Activated CD4-positive, alpha-beta T cell treated with anti-CD3 and anti-CD28 coated beads, Interleukin-2, Interleukin-4, amounts not matched to agents 100 ng/mL and 50 ng/mL, durations not matched to agents 16 hours and 8 hours (primary cell): ENCODE measurements around the gene ZNF25.
"Not testable (repeated sequence)": the region's sequence is repeated elsewhere in the genome, so short reads cannot be mapped to it uniquely, and the experiment has no call there.

Experiments
- DNase-seq: peaks from one replicate; pipeline ENCODE4 v3.0.0-alpha.2; 2020; ENCODE audit warnings: low spot score

The ZNF25 gene

DNA sequence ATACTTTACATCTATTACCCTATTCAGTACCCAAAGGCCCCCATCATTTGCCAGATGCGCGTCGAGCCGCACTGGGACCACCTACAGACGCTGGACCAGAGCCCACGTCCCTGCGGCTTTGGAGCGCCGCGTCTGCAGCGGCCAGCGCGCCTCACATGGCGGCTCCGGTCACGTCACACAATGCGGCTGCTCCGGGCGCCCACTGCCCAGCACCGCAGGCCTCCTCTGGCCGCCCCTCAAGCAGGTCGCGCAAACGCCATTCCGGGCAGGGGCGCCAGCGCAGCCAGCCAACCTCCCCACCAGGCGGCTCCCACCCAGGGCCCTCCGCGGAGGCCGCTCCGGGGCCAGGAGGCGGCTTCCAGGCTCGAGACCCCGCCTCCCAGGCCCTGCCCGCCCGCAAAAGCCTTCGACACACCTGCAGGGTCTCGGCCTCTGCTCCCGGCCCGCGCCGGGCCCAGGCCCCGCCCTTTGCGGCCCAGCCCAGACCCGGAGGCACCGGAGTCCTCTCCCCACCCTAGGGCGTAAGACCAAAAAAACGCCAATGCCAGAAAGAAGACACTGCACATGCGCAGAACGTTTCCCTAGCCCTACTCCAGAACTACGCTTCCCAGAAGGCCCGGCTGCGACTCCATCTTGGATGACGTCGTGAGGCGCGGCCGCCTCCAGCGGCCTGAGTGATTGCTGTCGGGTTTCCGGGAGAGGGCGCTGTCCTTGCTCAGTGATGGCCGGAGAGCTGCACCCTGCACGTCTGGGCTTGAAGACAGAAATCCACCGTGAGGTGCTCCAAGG is at the start of gene ZNF25:
Gene ZNF25, minus strand, starts transcription at position 557 of the 789 bp plus-strand sequence. CDS start 4,925 bp downstream, outside the sequence.
- peak; percentile 99 for DNase-seq

- DNase-seq: no peak
Measured at GRCh38 chr10:38025283-38025682, 48.8 kb upstream of the ZNF25 start.

DNA sequence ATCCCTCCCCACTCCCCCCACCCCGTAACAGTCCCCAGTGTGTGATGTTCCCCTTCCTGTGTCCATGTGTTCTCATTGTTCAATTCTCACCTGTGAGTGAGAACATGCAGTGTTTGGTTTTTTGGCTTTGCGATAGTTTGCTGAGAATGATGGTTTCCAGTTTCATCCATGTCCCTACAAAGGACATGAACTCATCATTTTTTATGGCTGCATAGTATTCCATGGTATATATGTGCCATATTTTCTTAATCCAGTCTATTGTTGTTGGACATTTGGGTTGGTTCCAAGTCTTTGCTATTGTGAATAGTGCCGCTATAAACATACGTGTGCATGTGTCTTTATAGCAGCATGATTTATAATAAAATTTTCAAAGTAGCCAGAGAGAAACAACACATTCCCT is 42.7 kb upstream of the ZNF25 start:
- DNase-seq: not testable (repeated sequence)

DNA sequence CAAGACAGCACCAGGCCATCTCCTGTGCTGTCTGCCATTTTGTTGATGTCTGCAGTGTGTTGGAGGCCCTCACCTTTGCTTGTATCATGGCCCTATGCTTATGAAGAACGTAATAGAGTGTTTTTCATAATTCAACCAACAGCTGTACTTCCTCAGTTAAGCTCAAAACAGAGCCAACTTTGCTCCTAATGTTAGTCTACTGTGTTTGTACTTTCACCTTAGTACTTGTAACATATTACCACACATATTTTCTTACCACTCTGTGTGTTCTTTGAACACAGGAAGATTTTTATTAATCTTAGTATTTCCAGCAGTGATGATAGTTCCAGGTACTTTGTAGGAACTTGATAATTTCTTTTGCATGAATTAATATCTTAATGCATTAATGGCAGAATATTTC is 39.9 kb upstream of the ZNF25 start:
- DNase-seq: no peak

DNA sequence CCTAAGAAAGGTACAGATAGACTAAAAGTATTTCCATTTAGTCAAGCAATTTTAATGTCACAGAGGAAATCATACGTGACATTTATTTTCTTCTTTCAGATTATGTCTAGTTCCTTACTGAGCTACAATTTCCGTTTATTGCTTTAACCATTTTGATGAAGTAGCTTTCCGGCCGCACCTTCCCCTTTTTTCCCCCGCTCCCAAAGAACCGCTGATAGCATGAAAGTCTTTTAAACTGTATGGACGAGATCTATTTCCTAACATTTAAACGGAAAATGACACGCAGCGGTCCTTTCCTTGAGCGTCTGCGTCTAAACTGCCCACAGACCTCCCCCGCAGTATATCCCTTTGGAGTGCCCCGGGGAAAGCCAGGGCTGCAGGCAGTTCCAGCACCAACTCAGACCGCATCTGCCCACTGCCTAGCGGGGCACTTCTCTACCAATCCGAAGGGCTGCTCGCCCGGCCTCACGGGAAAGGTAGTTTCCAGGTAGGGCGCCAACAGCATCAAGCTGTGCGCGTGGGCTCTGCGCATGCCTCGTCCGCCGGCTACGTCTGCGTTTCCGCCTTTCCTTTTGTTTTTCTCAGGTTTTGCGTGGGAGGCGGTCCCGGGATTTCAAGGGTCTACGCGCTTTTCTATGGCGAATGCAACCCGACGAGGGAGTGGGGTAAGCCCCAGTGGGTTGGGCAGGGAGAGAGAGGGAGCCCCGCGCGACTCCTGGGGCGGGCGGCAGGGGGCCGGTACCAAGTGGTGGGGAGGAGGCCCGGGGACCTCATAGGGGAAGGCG is 33.9 kb upstream of the ZNF25 start, which contains the start of gene ZNF33A:
Gene ZNF33A, plus strand, starts transcription at position 557 of the 785 bp plus-strand sequence. CDS start 1,667 bp downstream, outside the sequence.
- DNase-seq: peak; percentile 91

GRCh38 chr10:38007991-38008390 is 31.5 kb upstream of the ZNF25 start:
- no peak for DNase-seq

- no peak for DNase-seq
Measured at GRCh38 chr10:38007551-38007950, 31.1 kb upstream of the ZNF25 start.

GRCh38 chr10:38003588-38003987 is 27.1 kb upstream of the ZNF25 start:
- DNase-seq: no peak

DNA sequence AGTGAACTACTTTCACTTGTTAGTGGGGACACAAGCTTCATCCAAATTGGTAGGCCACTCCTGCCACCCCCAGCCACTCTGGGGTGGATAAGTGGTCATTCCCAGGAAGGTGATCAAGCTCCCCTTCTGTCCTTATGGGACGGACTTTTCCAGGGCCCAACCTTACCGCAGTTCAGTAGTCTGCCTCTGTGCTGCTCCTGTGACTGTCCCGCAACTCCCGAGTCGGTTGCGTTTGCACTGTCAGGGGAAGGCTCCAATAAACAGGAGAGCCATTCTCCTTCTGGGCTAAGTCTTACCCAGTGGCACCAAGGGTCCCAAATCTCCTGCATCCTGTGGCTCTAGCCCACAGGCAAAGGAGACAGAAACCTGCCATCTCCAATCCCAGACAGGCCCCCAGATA is 26.6 kb upstream of the ZNF25 start:
- no peak for DNase-seq

DNA sequence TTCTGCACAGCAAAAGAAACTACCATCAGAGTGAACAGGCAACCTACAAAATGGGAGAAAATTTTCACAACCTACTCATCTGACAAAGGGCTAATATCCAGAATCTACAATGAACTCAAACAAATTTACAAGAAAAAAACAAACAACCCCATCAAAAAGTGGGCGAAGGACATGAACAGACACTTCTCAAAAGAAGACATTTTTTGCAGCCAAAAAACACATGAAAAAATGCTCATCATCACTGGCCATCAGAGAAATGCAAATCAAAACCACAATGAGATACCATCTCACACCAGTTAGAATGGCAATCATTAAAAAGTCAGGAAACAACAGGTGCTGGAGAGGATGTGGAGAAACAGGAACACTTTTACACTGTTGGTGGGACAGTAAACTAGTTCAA is 24.0 kb upstream of the ZNF25 start:
- DNase-seq: not testable (repeated sequence)

DNA sequence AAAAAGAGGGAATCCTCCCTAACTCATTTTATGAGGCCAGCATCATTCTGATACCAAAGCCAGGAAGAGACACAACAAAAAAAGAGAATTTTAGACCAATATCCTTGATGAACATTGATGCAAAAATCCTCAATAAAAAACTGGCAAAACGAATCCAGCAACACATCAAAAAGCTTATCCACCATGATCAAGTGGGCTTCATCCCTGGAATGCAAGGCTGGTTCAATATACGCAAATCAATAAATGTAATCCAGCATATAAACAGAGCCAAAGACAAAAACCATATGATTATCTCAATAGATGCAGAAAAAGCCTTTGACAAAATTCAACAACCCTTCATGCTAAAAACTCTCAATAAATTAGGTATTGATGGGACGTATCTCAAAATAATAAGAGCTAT is 22.5 kb upstream of the ZNF25 start:
- DNase-seq: not testable (repeated sequence)

DNA sequence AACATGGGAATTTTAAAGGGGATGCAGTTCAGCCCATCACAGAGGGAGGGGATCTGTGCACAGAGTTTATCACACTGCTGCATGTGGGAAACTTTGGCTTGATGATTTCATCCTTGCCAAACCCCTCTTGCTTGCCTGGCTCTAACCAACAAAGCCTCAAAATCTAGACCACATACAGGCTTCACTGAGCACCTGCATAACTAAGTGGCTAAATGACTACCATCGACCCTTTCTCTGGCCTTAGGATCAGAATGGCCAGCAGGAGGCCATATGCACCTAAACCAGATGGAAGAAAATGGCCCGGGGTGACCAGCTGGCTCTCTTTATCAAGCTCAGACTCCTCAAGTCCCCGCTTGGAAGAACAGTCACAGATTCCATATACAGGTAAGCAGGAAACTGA is 15.6 kb upstream of the ZNF25 start:
- DNase-seq: no peak

- DNase-seq: no peak
Measured at GRCh38 chr10:37991655-37992054, 15.2 kb upstream of the ZNF25 start.

GRCh38 chr10:37976880-37977203 is 395 bp upstream of the ZNF25 start:
- DNase-seq: no peak

DNA sequence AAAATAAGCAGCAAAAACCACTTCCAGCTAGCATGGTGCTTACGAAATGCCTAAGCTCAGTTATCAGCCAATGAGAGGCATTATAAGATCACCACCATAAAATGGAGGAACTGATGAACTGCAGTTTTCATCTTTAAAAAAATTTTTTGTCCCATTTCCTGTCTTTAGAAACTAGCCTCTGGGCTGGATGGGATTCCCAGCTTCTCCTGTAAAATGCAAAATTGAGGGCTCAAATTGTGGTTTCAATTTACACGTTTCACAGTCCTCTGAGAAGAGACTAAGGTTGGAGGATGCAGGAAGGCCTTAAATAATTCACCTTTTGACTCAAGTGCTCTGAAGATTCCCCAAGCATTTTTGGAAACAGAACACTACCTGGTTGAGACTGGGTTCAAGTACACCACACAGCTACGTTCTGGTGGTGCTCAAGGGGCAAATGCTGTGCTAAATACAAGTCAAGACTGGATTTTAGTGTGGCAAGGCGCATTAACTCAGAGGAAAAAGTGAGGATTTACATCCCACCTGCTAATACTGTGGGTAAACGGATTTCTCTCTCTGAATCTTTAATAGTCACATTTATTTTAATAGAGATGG is 951 bp downstream of the ZNF25 start:
- DNase-seq: peak; percentile 2

DNA sequence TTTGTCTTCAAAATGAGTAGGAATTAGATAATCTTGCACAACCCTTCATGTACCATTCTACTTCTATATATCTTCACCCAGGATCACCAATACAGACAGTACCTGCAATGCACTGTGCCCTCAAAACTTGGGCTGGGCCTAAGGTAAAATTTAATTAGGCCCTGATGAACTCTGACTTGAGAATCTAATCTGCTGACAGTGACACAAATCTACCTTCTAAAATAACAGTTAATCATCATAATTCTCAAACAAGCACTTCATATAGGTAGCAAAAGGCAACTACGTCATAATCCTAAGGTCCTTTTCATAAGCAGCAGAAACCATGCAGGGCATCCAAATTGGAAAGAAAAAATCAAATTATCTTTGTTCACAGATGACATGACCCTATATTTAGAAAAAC is 4.1 kb downstream of the ZNF25 start:
- no peak for DNase-seq

GRCh38 chr10:37965006-37965405 is 11.4 kb downstream of the ZNF25 start:
- DNase-seq: no peak

- no peak for DNase-seq
Measured at GRCh38 chr10:37960591-37961137, 15.8 kb downstream of the ZNF25 start.

DNA sequence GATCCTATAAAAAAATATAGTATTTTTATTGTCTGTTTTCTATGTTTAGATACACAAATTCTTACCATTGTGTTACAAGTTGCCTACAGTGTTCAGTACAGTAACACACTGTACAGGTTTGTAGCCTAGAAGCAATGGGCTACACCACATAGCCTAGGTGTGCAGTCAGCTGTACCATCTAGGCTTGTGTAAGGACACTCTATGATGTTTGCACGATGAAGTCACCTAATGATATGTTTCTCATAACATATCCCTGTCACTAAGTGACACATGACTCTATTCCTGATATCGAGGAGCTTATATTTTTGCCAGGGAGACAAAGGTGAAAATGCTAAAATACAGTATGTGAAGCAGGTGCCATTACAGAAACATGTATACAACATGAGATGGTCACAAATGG is 18.6 kb downstream of the ZNF25 start:
- DNase-seq: no peak

GRCh38 chr10:37952926-37953325 is 23.5 kb downstream of the ZNF25 start:
- no peak for DNase-seq

DNA sequence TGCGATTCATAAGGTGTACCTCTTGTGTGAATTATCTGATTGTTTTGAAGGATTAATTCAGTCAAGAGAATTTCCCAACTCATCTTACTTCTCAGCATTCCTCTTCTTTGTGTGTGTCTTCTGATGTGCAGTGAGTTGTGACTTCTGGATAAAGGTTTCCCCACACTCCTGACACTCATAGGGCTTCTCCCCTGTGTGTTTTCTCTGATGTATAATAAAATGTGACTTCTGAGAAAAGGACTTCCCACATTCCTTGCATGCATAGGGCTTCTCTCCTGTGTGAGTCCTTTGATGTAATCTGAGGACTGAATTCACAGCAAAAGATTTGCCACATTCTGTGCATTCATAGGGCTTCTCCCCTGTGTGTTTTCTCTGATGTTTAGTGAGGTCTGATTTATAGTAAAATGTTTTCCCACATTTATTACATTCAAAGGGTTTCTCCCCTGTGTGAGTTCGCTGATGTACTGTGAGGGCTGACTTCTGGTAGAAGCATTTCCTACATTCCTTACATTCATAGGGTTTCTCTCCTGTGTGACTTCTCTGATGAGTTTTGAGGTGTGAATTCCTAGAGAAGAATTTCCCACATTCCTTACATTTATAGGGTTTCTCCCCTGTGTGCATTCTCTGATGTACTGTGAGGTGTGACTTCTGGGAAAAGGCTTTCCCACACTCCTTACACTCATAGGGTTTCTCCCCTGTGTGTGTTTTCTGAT is 24.2 kb downstream of the ZNF25 start:
- no peak for DNase-seq

GRCh38 chr10:37948210-37948609 is 28.2 kb downstream of the ZNF25 start:
- DNase-seq: no peak
